Measurements from ENCODE around the gene NDUFA11.

Gene NDUFA11

DNA sequence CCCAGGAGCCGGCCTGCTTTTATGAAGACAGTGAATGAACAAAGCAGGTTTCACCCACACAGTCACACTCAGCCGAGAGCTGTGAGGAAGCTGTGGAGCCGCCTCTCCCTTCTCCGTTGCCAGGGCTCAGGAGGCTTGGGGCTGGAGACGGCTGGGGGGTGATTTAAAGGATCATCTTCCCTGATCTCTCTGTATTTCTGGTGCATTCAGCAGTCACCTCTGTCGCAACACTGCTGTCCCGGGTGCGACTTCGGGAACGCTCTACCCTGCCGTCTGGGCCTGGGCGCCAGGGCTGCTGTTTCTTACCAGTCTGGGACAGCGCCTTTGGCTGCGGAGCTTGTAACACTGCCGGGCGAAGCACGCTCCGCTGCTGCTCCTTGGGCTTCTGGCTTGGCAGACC lies 28.6 kb upstream of the NDUFA11 start:
- DNase-seq, result no peak

DNA sequence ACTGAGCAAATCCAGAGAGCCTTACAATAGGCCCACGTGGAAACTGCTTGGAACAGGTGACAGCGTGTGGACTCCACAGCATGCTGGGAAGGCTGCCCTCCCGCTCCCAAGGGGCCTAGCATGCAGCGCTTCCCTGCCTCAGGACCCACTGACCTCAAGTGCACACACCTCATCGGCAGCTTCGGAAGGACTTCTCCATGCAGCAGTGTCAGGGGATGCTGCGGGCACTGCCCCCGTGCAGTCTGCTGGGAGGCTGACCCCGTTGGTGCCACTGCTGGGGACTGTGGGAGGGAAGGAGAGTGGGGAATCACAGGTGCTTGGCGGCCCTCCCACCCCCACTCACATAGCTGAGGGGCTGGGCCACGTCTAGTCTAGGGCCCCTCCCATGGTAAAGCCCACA lies 27.7 kb upstream of the NDUFA11 start:
- no peak for DNase-seq

DNA sequence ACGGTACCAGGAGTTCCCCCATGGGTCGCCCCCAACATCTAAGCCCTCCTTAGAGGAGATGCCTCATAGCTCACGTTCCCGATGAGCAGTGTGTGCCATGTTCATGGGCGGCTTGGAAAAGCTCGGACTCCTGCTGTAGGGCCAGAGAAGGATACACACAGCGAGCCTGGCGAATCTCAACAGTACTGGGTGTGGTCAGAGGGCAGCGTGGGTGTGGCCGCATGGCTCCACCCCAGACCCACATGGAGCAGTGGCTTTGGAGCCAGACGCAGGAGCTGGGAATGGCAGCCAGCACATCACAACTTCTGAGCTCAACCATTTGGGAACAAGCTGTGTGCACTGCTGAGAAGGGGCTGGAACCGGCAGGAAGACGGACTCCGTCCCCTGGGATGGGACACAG lies 26.0 kb upstream of the NDUFA11 start:
- no peak for DNase-seq

DNA sequence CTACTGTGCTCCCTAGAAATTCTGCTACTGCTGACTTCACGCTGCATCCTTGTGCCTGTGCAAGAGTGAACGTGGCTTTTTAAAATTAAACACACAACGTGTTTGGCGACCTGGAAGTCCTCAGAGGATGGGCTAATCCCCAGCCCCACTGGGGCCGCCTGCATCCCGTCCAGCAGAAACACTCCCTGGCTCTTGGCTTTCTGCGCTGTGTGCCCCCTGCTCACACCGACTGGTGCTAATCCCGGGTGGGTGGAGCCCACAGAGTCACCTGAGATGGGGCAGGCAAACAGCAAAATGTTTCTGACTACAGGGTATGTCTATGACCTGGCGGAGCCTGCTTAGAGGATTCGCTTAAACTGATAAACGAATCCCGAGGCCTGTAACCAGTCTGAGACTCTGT lies 25.6 kb upstream of the NDUFA11 start:
- DNase-seq, result no peak

DNA sequence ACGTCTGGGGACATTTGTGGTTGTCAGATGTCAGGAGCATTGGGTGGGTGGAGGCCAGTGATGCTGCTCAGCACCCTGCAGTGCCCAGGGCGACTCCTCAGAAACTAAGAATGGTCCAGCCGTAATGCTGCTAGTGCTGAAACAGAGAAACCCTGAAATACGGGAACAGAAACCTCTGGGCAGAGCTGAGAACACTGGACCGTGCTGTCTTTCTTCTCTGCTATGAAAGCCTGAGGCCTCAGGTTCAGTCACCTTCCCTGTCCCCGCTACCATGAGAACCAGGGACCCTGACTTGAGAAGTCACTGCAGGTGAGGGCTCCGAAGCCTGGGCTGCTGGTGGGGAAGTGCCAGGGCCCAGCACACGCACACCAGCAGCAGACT lies 23.8 kb upstream of the NDUFA11 start:
- no peak for DNase-seq

DNA sequence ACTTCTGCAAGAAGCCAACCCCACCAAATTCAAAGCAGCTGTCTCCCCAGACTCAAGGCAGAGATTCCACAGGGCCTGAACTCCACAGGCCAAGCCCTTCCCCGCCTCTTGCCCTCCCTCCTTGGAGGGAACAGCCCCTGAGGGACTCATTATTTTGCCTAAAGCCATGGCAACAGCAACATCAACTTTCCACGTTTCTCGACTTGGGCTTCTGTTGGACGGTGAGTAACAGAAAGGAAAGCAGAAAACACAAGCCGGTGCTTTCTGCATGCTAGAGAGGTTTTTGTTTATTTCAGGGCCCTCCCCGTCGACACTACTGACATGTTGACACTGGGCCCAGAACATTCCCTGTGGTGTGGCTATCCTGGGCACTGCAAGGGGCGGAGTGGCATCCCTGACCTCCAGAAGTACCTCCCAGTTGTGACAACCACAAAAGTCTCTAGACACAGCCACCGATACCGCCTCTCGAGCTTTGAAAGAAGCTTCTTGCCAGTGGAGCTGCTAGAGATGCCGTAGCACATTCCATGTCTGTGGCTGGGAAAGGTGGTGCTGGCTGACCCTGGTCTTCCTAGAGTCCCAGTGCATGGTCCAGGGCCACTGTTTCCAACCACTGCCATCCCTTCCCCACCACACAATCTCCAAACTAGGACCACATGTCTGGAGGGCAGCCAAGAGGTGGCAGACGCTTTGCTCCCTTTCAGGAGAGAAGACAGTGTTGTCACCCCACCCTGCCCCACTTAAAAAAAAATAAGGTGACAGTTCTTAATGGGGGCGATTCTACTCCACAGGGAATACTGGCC lies 23.3 kb upstream of the NDUFA11 start:
- no peak for DNase-seq

DNA sequence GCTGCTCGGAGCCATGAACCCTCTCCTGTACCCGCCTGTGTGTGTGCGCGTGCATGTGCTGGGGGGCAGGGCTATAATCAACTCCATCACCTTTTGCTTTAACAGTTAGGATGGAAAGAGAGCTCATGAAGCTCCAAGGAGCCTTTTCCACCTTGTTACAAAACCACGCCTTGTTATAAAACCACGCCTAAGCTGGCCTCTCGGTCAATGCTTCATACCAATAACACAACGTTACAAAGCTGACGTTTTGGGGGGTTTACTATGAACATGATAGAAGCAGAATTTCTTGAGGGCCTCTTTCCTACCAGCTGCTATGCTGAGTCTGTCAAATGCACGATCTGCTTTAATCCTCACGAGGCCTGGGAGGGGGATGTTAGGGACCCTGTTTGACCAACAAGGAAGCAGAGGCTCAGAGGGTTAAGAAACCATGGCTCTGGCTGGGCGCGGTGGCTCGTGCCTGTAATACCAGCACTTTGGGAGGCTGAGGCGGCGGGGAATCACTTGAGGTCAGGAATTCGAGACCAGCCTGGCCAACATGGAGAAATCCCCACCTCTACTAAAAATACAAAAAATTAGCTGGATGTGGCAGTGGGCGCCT lies 22.3 kb upstream of the NDUFA11 start:
- no peak for DNase-seq

DNA sequence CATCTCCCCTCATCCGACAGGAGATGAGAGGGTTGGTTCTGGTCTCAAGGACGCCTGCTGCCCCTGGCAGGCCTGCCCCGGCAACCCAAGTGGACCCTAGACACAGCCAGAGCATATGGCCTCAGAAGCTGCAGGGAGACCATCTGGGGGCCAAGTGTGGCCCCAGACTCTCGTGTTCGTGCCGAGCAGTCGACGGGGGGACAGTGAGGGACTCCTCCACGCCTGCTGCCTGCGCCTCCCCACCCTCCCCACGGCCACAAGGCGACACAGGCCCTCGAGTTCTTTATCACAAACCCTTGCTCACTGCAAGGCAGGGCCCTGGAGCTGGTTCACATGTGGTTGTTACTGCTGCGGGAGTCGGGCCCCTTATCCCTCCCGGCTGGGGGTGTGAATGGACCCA lies 19.8 kb upstream of the NDUFA11 start:
- no peak for DNase-seq

DNA sequence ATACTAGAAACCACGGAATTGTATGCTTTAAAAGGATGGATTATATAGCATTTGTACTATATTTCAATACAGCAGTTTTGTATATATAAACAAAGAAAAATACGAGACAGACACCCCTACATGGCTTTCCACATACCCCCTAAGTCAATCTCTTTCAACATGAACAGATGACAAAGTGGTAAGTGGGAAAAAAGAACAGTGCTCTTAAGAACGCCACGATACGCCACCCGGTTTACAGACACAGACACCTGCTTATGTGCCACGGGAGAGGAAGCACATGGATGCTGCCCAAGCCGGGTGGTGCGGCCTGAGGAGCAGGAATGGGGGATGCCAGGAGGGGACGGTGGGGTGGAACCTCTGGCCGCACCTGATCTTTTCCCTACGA lies 18.6 kb upstream of the NDUFA11 start:
- no peak for DNase-seq

DNA sequence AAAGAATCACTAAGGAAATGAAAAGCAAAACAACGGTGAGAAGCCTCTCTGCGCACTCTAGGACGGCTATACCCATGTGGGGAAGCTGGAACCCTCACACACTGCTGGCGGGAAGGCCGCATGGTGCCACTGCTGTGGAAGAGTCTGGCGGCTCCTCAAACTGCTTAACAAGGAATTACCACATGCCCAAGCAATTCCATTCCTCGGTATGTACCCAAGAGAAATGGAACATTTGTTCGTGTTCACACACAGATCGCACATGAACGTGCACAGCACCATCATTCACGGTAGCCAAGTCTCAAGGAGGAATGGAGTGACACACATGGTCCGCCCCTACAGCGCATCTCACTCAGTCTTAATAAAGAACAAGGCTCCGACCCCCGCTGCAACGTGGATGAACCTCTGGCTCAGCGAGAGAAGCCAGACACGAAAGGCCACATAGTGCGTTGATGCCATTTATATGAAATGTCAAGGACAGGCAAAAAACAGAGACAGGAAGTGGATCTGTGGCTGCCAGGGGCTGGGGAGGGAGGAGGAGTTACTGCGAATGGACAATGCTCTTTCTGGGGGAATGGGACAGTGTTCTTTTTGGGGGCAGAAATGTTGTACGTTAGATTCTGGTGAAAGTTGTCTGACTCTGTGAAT lies 18.0 kb upstream of the NDUFA11 start:
- no peak for DNase-seq

DNA sequence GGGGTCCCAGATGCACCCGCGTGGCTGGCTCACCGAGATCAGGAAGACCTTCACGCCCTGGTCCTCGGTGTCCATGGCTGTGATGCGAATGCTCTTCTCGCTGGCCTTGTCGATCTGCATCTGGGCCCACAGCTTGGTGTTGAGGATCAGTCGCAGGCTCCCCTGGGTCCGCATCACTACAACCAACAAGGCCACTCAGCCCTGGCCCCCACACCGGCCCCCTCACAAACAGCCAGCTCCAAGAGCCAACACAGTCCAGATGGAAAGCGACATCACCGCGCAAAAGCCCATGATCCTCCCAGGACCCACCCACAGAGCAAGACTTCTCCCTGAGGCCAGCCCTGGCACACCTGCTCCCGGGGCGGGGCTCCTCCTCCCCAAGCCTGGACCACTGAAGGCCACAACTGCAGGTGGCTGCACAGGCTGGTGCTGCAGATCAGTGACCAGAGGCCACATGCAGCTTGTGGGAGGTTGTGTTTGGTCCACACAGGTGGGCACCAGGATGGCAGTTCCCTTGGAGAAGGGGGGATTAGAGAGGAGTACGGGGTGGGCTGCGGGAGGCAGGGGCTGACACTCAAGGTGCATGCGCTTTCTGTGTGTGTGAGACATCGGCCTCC lies 15.0 kb upstream of the NDUFA11 start:
- DNase-seq, result no peak

DNA sequence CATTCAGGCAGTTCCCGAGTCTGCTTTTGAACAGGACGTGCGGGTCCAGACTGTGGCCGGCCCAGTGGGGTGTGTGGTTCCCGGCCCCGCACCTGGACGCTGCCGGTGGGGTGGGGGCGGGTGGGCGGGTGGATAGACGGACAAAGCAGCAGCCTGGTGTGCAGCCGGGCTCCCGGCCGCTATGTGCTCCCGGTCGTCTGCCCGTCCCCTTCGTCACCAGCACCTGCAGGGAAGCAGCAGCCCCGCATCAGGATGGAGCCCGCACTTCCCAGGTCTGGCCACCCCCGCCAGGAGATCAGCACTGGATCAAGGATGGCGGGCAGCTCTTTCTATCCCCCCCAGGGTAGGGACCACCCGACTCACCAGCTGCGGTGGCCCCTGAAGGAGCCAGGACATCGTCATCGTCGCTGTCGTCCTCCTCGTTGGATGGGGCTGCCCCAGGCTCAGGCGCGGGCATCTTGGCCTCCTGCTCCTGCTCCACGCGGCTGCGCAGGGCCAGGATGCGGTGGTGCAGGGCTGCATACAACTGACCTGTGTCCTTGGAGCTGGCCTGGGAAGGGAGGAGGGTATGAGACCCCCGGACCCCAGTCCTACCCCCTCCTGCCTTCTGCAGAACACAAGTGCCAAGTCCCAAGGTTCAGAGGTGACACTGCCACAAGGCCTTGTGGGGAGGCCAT lies 14.0 kb upstream of the NDUFA11 start:
- no peak for DNase-seq

DNA sequence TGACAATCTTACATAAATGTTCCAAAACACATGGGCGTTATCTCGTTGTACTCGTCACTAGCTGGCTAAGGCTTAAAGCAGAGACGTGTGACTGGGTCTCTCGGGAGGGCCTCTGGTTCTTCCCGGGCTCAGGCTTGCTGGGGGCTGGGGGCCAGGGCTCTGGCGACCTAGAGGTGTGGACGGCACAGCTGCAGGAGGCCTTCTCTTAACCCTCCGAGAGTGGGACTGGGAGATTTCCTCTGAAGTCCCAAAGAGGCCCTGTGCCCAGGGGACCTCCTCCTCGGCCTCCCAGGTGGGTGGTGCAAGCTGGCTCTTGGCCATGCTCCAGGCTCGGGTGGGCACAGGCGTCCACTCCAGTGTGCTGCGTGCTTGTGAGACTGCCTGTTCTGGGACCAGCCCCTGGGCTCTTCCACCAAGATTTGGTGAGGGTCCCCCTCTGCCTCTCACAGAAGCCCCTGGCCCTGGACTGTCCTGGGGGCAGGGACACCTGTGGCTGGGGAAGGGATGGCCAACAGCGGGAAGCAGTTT lies 12.7 kb upstream of the NDUFA11 start:
- no peak for DNase-seq

DNA sequence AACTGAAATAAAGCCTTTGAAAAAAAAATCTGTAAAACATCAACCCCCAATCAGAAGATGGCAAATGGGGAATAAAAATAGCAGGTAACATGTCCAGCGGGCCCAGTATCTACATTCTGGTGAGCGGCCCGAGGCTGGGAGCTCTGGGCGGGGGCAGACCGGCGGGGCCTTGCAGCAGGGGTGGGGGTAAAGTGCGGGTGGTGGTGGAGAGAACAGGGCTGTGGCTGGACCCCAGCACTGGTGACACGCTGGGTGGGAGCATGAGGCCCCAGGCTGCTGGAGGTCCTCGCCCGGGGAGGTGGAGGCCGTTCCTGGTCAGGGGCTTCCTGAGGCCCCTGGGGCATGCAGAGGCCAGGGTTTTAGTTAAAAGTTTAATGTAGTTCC lies 12.2 kb upstream of the NDUFA11 start:
- DNase-seq, result no peak

DNA sequence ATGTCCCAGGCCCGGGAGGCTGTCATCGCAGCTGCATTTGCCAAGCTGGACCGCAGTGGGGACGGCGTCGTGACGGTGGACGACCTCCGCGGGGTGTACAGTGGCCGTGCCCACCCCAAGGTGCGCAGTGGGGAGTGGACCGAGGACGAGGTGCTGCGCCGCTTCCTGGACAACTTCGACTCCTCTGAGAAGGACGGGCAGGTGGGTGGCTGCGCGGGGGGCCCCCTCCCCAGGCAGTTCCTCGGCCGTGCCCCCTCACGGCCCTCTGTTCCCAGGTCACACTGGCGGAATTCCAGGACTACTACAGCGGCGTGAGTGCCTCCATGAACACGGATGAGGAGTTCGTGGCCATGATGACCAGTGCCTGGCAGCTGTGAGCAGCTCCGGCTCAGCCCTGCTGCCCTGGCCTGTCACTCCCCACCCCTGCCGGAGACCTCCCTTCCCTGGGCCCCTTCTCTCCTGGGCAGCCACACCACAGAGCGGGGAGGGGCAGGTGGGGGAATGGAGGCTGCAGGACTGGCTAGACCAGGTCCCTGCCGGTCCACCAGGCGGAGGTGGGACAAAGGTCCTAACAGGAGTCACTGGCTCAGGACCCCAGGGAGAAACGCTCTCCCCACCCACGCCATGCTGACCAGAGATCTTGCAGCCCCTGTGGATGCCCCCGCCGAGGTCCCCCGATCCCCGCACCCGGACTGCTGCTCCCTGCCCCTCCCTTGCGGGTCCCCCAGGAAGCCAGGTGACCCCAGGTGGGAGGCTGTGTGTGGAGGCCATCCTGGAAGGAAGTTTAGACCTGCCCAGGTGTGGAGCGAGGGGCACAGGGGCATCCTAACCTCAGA lies 11.6 kb upstream of the NDUFA11 start:
- DNase-seq, result no peak

DNA sequence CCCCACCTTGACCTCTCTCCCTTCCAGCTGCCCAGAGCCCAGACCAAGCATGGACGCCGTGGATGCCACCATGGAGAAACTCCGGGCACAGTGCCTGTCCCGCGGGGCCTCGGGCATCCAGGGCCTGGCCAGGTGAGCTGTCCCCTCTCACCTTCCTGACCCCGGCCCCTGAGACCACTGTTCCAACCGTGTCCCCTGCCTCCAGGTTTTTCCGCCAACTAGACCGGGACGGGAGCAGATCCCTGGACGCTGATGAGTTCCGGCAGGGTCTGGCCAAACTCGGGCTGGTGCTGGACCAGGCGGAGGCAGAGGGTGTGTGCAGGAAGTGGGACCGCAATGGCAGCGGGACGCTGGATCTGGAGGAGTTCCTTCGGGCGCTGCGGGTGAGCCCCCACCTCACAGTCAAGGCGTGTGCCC lies 10.8 kb upstream of the NDUFA11 start:
- no peak for DNase-seq

DNA sequence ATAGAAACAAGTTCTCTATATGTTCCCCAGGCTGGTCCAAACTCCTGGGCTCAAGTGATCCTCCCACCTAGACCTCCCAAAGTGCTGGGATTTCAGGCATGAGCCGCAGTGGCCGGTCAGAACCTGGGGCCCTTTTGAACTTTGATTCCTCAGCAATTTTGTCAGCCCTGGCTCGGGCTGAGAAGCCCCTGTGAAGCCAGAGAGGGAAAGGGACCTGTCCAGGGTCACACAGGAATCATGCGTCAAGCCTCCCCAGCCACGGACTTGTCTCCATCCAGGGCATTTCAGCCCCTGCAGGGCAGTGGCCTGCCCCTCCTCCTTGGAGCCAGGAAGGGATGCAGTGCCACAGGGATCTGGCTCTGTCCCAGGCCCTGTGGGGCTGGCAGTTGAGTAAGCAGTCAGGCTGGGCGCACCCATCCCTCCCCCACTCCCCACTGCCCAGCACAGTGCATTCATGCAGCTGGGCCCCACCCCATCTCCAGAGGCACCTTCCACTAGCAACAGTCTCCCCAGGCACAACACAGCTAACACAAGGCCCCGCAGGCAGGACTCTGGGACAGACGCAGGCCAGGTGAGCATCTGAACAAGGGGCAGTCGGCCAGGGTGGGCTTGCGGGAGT lies 10.3 kb upstream of the NDUFA11 start, which contains the start of gene CAPS:
Gene CAPS (plus strand): TSS at position 516 of the 619 bp plus-strand sequence. CDS start 153 bp downstream, outside the sequence.
- DNase-seq, result no peak

DNA sequence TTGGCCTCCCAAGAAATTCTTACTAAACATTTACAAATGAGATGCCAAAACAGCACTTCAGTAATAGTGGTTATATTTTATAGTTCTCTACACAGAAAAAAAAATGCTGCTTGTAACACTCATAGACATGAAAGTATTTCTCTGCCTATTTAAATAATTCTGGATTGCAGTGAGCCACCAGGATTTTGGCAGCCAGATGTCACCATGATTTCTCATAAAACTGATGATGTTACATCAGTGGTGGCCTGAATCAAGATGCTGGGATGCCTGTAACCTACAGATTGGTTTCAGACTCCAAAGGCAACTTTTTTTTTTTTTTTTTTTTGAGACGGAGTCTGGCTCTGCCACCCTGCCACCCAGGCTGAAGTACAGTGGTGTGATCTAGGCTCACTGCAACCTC lies 7.8 kb upstream of the NDUFA11 start:
- DNase-seq, result no peak

DNA sequence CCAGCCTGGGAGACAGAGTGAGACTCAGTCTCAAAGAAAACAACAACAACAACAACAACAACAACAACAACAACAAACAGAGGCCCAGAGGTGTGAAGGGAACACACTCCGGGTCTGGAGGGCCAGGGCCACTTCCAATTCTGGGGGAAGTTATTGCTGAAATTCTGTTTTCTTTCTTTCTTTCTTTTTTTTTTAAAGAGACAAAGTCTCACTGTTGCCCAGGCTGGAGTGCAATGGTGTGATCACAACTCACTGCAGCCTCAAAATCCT lies 7.0 kb upstream of the NDUFA11 start:
- DNase-seq, result no peak

DNA sequence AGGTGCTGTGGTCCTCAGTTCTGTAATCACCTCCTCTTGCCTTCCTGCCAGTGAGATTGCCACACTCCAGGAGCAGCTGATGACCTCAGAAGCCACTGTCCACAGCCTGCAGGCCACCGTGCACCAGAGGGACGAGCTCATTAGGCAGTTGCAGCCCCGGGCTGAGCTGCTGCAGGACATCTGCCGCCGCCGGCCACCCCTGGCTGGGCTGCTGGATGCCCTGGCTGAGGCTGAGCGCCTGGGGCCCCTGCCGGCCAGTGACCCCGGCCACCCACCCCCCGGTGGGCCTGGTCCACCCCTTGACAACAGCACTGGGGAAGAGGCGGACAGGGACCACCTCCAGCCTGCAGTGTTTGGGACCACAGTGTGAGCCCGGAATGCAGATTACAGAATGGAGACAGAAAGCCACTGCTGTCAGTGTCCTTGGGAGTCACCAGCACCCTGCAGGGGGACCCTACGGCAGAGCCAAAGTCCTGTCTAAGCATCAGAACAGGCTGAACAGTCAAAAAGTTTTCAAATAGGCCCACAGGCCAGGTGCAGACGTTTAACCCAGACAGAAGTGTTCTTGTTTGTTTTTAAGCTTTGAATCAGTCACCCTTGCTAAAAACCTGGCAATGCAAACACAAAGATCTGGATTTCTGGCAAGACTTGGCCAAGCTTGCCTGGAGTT lies 5.3 kb upstream of the NDUFA11 start:
- DNase-seq, result peak; percentile 31

DNA sequence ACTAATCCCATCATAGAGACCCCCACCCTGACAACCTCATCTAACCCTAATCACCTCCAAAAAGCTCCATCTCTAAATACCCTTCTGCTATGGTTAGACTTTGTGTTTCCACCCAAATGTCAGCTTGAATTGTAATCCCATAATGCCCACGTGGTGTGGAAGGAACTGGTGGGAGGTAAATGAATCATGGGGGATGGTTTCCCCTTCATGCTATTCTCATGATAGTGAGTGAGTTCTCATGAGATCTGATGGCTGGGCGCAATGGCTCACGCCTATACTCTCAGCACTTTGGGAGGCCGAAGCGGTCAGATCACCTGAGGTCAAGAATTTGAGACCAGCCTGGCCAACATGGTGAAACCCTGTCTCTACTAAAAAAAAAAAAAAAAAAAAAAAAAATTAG lies 3.7 kb upstream of the NDUFA11 start:
- DNase-seq, result peak; percentile 87
